ENCODE results near the gene FRMPD4.

DNA sequence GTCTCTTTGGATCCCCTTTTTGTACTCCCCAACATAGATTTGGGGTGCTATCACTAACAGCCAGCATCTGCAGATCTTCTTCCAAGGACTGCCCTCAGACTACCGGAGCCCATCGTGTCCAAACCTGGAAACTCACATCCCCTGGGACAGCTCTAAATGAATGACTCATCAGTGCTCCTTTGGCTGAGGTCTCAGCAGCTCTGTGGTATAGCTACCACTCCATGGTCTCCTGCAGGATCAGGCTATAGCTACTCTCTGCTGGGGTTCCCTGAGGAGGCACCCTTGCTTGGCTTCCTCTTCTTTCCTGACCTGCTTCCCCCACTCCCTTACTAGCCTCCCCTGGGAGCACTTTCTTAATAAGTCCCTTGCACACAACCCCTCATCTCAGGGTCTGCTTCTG, 555.5 kb downstream of the FRMPD4 start:
- TF ChIP-seq, protein P1, sequence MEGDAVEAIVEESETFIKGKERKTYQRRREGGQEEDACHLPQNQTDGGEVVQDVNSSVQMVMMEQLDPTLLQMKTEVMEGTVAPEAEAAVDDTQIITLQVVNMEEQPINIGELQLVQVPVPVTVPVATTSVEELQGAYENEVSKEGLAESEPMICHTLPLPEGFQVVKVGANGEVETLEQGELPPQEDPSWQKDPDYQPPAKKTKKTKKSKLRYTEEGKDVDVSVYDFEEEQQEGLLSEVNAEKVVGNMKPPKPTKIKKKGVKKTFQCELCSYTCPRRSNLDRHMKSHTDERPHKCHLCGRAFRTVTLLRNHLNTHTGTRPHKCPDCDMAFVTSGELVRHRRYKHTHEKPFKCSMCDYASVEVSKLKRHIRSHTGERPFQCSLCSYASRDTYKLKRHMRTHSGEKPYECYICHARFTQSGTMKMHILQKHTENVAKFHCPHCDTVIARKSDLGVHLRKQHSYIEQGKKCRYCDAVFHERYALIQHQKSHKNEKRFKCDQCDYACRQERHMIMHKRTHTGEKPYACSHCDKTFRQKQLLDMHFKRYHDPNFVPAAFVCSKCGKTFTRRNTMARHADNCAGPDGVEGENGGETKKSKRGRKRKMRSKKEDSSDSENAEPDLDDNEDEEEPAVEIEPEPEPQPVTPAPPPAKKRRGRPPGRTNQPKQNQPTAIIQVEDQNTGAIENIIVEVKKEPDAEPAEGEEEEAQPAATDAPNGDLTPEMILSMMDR (conservative IDR thresholded peaks at IDR 0.05): no peak
- TF ChIP-seq EZH2 (IDR thresholded peaks at IDR 0.05; ENCODE audit: low read depth): no peak

Data from PC-9 (cell line).